Lung microvascular endothelial cell (primary cell): ENCODE data around the gene SDHAF4. TPM values are rescaled to one million over a fixed set of nuclear protein-coding genes. Genes with fewer than 3 reads are reported as not detected.
"Not testable (repeated sequence)": the region's sequence is repeated elsewhere in the genome, so short reads cannot be mapped to it uniquely, and the experiment has no call there.

ENCODE experiments used
- DNase-seq, 2 donors: peaks; one replicate each; pipeline versions ENCODE4 v3.0.0 to v3.0.0-alpha.2; 2010; ENCODE audit warnings: low read depth in 2 of 2
- total RNA-seq: library from RNA; depleted of rRNA; stranded (reverse); fragments of >200 nt; gene quantifications from 2 replicates; pipeline ENCODE4 v1.2.1, GENCODE V29; 2014

The SDHAF4 gene
- 3.9 and 4.6 TPM in 2 replicates for total RNA-seq

DNA sequence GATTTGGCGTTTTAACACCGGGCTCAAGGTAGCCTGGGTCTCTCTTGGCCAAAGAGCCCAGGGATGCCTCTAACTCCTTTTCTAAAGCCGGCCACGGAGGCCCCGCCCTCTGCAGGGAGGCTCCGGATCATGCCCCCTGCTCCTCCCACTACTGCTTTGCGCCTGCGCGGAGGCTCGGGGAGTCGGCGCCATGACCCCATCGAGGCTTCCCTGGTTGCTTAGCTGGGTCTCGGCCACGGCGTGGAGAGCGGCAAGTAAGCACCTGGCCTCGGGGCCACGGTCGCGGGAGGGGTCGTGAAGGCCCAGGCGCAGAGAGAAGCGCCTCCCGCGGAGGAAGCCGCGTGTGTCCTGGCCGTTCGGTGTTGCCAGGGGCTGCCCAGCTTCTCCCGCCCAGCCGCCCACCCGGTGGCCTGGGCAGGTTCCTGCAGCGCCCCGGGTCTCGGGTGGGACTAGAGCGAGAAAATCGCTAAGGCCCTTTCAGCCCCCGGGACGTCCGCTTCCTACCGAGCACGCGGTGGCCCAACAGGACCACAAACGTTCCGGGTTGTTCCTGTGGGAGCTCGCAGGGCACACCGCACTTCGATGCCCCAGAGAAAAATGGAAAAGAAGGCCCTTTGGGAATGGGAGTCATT lies at the start of gene SDHAF4:
SDHAF4 (plus strand) TSS at position 180 of the 632 bp plus-strand sequence; CDS start at position 191, 11 bp downstream.
- DNase-seq = peak; percentile 86 to 88

DNA sequence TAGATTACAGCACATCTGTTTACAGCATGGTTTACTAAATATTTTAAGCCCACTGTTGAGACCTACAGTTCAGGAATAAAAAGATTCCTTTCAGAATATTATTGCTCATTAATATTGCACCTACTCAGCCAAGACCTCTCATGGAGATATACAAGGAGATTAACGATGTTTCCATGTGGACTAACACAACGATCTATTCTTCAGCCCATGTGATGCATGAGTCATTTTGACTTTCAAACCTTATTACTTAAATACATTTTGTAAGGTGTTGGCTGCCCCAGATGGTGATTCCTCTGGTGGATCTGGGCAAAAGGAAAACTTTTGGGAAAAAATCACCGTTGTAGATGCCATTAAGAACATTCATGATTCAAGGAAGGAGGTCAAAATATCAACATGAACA lies 48.0 kb upstream of the SDHAF4 start:
- DNase-seq = no peak

DNA sequence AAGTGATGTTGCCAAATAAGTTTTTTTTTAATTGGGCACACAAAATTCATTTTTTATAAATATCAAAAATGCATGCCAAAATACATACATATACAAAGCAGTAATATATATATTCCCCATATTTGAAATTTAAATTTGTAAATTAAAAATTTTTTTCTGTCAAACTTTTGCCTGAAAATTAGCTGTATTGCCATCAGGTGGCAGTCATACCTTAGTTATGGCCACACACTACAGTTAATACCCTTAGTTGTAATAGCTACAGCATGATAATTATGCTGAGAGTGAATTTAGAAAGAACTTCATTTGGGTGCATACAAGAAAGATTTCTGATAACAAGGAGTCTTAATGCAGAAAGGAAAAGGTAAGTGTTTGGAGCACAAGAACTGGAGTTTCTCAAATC lies 46.2 kb upstream of the SDHAF4 start:
- peak; percentile 23 to 57 for DNase-seq

DNA sequence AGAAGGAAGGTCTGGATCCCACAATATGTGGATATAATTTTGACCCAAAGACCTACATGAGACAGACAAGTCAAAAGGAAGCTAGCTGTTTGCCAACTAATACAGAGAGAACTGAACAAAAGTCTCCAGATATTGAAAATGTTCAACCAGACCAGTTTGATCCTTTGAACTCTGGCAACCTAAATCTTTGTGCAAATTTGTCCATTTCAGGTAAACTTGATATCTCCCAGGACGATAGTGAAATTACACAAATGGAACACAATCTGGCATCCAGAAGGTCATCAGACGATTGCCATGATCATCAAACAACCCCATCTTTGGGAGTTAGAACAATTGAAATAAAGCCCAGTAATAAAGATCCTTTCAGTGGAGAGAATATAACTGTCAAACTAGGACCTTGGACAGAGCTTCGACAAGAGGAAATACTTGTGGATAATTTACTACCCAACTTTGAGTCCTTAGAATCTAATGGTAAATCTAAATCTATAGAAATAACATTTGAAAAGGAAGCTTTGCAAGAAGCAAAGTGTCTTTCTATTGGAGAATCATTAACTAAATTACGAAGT lies 41.9 kb upstream of the SDHAF4 start:
- DNase-seq = peak; percentile 1 to 2

DNA sequence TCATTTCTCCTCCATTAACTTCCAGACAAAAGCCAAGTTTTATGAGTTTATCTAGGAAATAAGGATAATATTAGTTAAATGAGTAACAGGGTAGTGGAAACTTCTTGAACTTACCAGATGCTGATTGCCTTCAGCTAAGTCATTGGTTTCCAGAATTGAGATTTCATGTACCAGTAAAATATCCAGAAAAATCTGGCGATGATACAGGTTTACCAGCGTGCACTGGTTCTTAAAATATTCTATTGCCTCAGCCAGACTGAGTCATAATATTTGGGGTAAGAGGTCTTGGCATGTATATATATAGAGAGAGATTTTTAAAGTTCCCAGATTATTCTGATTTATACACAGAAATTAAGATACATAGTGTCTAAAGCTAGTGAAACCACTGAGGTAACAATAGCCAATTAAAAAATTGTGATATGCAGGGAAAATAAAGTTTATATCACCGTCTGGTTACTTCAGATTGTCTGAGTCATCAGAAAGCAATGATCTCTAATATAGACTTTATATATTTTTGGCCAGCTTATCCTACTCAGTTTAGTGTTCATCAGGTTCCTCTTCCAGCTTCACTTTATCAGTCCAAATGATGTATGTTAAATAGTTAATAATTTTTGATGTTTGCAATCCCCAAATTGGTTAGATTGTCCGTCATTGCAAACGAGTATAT lies 39.5 kb upstream of the SDHAF4 start:
- no peak for DNase-seq

DNA sequence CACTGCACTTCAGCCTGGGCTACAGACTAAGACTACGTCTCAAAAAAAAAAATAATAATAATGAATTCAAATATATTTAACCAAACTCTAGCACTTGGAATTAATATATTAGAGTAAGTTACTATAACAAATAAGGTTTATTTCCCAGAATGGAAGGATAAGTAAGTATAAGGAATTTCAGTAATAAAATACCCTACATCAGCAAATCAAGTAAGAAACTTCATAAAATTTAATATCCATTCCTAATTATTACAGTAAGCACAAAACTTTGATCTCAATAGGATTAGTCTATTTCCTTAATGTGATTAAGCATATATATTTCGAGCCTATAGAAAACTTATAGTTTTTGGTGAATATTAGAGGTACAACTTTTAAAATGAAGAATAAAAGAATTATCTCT lies 36.7 kb upstream of the SDHAF4 start:
- DNase-seq = no peak

DNA sequence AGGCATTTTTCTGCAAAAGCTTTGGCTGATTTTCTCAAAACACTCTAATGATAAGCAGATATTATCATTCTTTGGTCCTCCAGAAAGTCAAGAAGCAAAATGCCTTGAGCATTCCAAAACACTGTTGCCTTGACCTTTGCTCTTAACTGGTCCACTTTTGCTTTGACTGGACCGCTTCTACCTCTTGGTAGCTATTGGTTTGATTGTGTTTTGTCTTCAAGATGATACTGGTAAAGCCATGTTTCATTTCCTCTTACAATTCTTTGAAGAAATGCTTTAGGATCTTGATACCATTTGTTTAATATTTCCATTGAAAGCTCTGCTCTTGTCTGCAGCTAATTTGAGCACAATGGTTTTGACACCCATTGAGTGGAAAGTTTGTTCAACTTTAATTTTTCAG lies 35.6 kb upstream of the SDHAF4 start:
- DNase-seq = no peak

DNA sequence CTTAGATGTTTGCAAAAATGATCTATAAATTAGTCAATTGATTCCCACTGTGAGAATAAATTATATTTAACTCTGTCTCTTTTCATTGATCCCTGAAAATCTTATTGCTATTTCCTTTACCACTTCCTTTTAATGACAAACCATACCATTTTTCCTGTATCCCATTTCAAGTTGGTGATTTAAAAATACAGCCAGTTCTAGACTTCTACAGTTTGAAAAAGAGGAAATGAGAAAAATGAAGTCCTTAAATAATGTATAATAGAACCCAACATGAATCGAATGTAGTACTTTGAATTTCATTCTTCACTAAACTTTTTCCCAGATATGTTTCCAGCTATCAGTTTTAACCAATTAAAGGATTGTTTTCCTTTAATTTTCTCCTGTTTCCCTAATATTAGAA lies 29.5 kb upstream of the SDHAF4 start:
- no peak for DNase-seq

DNA sequence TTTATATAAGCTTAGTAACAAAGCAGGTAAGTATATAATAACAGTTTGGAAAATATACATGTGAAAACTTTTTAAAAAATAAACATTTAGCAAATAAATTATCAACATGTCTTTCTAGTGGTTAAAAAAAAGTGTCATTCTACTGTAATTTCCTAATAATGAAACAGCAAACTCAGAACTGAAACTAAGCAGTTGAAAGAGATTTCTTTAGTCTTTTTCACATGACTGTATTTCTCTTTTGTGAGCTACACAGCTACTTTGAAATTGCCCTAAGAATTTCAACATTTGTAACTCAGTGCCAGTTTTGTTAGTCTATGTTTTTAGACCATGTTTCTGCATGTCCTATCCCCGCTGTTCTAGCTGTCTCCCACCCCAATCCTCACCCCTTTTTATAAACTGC lies 28.4 kb upstream of the SDHAF4 start:
- no peak for DNase-seq

DNA sequence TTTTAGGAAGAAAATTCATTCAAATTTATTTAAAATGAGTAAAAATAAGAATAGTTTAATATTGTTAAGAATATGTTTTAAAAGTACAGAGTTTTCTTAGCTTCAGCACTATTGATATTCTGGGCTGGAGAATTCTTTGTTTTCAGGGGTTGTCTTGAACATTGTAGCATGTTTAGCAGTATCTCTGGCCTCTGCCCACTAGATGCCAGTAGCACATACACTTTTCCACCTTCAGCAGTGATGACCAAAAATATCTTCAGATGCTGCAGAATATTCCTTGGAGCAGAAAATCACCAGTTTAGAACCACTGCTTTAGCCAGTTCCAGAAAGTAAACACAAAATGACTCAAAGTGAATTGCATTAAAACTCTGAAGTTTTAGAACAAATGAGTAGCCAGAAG lies 19.4 kb upstream of the SDHAF4 start:
- DNase-seq = peak; percentile 22 to 23

DNA sequence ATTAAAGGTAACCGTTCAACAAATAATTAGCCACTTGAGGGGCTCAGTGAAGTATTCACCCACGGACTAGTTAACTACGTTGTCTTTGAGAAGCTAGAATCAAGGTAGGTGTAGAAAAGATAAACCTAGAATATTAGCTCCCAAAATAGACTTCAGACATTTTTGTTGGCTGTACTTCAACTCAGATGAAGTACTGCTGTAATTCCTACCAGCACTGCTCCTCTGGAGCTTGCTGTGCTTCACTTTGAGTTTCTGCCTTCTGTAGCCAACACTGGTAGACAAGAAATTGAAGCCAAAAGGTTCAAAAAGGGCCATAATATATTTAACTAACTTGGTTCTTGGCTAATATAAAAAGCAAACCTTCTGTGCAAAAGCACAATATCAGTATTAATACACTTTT lies 18.8 kb upstream of the SDHAF4 start:
- no peak for DNase-seq

DNA sequence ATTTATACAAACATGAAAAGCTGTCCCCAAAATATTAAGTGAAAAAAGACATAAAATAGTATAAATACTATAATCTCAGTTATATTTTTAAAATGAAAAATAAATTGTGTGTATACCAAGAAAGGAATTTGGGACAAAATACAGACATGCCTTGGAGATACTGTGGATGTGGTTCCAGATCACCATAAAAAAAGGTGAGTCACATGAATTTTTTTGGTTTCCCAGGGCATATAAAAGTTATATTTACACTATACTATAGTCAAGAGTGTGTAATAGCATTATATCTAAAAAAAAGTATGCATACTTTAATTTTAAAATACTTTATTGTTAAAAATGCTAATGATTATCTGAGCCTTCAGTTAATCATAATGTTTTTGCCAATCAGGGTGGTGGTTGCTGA lies 17.4 kb upstream of the SDHAF4 start:
- no peak for DNase-seq

DNA sequence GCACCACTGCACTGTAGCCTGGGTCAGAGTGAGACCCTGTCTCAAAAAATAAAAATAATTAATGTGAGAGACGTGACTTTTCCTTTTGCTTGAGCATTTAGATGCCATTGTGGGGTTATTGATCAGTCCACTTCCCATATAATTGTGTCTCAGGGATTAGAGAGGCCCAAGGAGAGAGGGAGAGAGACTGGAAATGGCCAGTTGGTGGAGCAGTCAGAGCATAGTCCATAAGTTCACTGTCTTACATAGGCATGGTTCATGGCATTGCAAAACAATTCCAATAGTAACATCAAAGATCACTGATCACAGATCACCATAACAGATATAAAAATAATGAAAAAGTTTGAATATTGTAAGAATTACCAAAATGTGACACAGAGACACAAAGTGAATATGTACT lies 15.2 kb upstream of the SDHAF4 start:
- DNase-seq = no peak

DNA sequence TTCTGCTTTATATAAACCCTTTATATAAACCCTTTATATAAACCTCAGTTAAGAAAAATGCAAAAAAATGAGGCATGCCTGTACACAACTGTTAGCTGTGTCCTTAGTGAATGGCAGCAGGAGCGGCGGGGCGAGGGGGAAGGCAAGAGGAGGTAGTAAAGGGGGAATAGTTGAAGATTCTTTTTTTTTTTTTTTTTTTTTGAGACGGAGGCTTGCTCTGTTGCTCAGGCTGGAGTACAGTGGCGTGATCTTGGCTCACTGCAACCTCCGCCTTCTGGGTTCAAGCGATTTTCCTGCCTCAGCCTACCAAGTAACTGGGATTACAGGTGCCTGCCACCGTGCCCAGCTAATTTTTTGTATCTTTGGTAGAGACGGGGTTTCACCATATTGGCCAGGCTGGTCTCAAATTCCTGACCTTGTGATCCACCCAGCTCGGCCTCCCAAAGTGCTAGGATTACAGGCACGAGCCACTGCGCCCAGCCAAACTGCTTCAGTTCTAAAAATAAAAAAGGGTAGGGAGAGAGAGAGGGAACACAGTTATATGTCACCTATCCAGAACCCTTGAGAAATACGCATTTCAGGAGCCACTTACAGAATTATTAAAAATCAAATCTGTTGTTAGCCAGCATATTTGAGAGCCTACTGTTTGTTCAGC lies 14.3 kb upstream of the SDHAF4 start:
- DNase-seq = not testable (repeated sequence)

DNA sequence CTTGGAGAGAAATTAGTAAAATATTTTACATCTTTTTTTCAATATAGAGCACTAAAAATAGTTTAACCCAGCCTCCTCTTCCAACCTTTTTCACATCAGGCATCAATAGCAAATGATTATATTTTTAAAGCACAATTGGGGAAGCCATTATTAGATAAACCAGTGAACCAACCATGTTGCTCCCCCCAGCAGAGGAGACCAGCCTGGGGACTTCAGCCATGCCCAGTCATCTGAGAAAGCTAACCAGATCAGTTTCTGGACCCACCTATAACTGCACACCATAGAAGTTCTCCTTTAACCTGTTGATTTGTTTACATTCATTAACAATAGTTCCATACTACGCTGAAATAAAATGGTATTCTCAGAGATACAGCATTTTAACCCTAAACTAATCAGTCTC lies 13.8 kb upstream of the SDHAF4 start:
- DNase-seq = no peak

DNA sequence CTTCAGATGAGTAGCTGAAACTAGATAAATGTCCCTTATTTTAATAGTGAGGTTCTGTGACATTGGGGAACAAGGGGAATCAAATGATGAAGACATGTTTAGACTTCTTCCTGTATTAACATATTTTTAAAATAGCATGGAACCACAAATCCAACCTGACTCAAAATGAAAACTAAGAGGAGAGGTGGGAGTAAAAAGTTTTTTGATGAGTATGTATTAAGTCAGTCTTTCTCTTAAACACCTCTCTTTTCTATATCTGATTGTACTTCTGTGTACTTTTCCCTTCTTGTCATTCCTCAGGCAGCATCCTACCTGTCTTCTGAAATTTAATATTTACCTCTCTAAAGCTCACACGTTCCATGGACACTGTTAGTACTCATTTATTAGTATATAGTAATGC lies 8.7 kb upstream of the SDHAF4 start:
- DNase-seq = no peak

DNA sequence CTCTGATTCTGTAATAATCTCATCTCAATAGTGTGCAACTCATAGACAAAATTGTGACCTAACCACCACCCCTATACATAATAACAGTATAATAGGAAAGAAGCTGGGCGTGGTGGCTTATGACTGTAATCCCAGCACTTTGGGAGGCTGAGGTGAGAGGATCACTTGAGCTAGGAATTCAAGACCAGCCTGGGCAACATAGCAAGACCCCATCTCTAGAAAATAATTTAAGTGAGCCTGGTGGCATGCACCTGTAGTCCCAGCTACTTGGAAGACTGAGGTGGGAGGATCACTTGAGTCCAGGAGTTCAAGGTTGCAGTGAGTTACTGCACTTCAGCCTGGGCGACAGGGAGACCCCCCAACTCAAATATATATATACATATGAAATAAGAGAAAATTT lies 4.3 kb upstream of the SDHAF4 start:
- DNase-seq = not testable (repeated sequence)

DNA sequence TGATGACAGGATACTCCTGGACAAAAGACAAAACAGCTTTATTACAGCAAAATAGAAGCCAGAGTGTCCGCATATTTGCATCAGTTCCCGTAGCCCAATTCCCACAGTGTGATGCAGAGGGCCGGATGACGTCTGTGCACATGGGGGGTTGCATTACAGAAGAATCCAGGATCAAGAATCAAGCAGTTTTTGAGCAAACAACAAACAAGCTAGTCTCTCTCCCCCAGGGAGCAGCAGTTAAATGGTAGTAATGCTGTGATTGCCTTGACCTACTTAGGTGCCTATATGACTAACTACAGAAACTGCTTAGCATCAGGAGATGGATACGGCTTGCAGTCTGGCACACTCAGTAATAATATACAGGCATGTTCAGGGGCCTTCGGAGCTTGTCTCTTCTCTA lies 3.2 kb upstream of the SDHAF4 start:
- no peak for DNase-seq

DNA sequence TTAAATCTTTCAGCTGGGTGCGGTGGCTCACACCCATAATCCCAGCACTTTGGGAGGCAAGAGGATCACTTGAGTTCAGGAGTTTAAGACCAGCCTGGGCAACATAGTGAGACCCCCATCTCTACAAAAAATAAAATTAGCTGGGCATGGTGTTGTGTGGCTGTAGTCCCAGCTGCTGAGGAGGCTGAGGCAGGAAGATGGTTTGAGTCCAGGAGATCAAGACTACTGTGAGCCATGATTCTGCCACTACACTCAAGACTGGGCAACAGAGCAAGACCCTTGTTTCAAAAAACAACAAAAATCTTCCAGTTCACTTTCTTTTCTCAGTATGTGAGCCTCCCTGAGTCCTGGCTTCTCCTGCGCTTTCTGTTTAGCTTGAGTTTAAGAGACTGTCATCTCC lies 7.9 kb downstream of the SDHAF4 start:
- DNase-seq = no peak

DNA sequence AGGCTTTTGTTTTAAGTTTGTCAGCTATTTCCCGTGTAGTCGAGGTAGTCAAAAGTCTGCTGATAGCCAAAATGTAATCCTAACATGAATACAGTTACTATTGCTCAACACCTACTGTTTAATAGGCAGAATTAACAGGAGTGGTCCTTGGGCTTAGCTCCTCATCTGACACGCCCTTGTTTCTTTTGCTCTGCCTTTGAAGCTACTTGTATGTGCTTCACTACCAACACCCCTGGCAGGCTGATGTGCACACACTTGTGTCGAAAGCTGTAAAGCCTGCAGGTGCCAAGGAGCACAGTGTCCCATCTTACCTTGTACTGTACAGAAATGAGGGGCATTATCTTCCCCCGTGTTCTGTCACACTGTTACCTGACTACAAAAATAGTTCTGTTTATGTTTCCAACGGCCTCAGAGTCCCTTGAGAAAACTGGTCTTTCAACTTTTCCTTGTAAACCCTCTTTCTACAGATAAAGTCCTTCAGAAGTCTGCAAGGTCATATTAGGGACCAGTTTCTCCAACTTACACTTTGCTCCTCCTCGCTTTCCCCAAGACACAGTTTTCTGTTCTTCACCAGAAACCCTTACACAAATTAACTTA lies 9.3 kb downstream of the SDHAF4 start:
- DNase-seq = no peak

DNA sequence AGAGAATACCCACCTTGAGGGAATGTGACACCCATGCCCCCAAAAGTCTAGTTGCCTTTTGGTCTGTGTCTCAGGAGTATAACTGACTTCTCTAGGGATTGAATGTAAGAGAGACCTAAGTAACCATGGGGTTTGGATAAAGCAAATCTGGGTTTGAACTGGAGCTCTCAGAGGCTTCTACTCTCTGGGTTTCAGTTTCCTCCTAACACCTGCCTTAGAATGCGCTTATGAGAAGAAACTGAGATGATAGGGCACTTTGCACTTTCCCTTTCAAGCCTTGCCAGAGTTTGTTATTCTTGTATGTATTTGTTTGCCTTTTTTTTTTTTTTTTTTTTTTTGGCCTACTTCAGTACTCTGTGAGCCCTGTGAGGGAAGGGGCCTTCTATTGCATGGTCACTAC lies 19.4 kb downstream of the SDHAF4 start:
- DNase-seq = no peak

DNA sequence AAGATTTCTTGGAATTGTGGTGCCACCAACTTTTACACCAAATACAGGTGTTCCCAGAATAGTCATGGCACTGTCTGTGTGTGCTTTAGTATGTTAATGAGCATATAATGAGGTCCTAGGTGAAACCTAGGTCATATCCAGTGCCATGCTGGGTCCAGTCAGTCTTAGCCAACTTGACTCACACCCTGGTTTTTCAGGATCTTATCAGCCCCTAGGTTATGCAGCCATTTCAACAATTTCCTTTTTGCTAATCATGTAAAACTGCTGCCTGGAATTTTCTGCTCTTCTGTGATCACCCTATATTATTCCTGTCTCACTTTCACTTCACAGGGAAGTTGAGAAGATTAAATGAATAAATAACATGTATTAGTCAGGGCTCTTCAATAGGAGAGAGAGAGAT lies 23.7 kb downstream of the SDHAF4 start:
- DNase-seq = no peak
